CD4-positive, alpha-beta T cell treated with Interleukin-17A for 4 hours (primary cell): Measurements from ENCODE around the gene BRD4.

Experiments
- DNase-seq: peaks from one replicate; pipeline ENCODE4 v3.0.0-alpha.2; 2020; ENCODE audit warnings: mixed read lengths

The BRD4 gene

GRCh38 chr19:15288146-15288963, 44.0 kb downstream of the BRD4 start:
- DNase-seq = peak; percentile 22

GRCh38 chr19:15287496-15287895, 44.8 kb downstream of the BRD4 start:
- no peak for DNase-seq

- no peak for DNase-seq
Measured at GRCh38 chr19:15286688-15287365, 45.5 kb downstream of the BRD4 start.

DNA sequence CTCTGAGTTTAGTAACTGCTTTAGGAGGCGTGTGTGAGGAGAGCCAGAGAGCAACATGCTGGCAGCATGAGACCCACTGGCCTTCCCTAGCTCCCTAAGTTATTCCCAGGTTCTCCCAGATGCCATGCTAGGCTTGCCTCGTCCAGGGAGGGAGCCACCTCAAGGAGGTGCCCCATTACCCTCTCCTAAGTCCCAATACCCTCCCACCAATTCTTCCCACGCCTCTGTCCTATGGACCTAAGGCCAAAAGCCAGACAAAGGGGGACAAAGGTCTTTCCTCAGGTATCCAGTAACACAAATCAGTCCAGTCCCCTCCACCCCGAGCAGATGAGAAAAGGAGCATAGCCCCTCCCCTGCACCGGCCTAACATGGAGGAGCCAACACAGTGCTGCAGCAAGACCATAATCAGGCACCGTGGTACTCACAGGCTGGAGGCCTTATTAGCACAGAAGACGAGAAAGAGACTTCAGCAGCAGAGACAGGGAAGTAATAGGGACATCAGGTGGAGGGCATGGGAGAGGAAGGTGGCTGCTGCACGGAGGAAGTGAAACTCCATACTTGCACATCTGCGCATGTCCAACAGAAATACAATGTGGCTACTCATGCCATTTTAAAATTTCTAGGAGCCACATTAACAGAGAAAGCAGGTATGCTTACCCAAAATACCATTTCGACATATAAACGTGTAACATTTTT, 46.3 kb downstream of the BRD4 start:
- no peak for DNase-seq

DNA sequence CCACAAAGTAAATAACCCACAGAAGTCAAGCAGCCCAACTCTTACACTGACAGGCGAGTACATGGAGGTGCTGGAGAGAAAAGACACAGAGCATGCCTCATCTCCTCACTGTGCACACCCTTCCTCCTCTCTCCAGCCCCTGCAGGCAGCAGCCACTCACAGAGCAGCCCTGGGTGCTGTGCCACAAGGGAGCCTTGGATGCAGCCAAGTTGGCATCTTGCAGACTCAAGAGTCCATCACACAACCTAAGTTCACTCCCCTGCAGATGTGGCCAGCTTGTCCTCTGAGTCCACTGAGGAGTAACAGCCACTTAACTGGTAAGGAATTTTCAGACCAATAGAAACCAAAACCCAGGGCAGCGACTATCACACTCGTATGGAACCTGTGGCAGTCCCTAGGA, 47.4 kb downstream of the BRD4 start:
- DNase-seq = no peak

DNA sequence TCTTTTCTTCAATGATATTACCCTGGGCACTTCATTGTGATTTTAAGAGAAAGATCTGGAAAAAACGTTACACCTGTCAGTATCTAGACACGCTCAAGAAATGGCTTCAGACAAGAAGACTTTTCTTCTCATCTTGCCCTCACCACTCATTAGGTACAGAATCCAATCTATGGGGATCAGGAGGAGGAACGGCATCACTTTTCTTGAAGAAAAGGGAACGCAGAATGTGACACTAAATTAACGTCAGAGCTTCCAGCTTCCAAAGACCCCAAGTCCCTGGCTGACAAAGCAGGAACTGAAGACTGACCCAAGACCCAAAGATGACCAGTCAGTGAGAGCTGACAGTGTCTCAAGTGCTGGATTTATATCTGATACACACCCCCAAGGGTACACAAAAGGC, 48.2 kb downstream of the BRD4 start:
- no peak for DNase-seq

DNA sequence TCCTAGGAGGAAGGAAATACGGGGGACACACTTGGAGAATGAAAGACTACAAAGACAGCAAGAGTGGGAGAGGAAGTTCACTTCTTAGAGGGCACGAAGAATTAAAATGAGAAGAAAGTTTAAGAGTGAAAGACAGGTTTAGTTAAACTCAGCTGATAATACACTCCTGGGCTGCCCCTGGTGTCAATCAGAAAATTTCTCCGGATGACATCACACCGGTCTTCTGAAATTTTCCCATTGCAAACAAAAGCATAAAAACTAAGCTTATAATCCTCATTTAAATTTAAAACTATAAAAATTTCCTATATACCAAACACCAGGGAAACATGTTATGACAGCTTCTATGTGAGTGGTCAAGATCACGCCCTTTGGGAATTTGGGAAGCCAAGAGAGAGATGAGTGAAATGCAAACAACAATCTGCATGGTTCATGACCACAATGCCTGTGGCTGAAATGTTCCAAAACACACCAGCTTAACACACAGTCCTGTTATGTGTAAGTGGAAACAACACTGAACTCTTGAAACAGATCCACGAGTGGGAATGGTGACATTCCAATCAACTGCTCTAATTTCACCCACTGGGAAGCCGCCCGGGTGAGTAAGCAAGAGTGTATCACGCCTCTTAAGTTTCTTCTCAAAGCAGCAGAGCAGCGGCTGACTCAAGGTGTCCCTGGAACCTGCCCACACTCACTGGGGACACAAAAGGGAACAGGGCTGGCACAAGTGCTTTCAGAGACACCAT, 49.0 kb downstream of the BRD4 start:
- peak; percentile 26 for DNase-seq

- DNase-seq = no peak
Measured at GRCh38 chr19:15282311-15282705, 50.0 kb downstream of the BRD4 start.

DNA sequence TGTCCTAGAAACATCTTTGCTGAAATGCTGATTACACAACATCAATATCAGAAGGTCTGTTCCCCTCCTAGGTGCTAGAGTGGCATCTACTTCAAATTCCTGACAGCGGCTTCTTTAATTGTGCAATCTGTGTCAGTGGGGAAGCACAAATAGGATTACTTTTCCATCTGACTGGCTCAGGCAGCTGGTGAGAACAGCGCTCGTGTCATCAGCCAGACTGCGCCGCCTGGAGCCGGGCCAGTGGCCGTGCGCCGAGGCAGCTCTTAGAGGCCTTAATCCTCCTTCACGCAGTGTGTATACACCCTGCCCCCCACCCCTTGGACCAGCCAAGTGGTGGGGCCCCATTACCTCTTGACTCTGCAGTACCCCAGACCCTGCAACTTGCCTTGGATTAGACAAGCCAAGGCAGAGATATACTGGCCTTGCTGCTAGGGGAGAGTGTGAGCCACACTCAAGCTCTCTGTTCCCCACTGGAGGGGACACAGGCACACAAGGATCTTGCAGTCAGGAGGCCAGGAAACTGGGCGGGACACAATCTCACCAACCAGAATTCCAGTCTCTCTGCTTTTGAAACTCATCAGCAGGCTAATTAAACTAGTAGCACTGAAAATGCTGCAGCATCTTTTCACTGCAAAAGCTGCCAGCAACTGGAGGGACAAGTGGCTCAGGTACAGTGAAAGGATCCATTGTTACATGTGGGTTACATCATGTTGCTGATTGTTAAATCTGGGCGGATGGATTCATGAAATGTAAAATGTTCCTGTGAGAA, 51.2 kb downstream of the BRD4 start:
- no peak for DNase-seq

DNA sequence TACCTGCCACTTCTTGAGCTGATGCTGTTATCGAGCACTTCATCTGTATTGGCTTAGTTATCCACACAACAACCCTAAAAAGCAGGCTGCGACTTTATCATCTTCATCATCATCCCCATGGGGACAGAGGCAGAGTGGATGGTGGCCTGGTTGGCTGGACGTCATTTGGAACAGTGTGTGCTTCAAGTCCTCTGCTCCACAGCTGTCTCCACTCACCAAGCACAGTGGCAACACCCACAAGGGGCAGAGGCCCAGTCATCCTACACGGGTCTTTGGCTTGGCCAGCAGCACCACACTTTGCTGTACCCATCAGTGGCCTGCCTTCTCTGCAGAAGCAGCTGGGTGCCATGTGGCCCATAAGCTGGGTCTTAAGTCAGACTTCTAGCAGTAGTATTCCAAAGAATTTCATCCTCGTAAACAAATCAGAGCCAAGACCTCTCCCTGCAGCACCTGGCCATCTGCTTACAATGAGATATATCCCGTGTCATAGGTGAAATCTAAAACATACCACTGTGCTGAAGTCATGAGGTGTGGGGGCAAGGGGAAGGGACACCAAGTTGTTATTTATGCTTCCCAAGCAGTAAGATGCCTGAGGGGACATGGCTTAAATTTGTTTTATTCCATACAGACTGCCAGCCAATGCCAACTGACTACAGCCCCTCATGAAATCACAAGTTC, 52.2 kb downstream of the BRD4 start:
- no peak for DNase-seq

DNA sequence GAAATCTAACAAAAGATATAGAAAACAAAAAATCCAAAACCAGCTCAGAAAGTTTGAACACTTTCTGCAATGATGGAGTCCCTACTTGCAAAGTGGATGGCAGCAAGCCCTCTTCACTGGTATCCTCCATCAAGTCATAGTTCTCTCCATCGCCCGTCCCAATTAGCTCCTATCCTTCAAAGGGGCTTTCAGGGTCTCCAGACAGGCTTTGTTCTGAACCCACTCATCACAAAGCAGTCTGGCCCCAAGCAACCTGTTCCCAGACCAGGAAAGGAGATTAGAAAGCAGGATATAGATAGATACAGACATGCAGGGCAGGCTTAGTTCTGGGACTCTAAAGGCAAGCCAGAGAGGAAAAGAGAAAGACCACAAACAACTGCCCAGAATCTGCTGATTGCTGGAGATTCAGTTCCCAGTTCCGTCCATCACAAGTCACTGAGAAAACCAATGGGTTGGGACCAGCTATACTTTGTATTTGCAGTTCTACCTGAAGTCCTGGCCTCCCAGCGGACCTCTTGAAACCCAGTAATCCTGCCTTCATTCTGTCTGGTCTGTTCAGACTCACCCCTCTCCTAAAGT, 52.9 kb downstream of the BRD4 start:
- no peak for DNase-seq

- DNase-seq = no peak
Measured at GRCh38 chr19:15276620-15277215, 55.6 kb downstream of the BRD4 start.

GRCh38 chr19:15274477-15274876, 57.9 kb downstream of the BRD4 start:
- DNase-seq = no peak

GRCh38 chr19:15269806-15270205, 62.5 kb downstream of the BRD4 start:
- no peak for DNase-seq

DNA sequence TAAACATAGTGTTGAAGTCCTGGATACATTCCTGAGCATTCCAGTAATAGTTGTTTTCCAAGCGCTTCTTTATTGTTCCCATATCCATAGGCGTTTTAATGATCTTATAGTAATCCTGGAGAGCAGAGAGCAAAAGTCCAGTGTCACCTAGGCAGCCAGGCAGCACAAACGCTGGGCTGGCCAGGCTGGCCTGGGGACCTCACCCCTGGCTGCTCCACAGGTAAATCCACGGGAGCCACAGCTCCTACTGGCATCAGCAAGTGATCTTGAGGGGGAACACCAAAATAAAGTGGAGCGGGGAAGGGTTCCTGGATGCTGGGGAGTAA, 63.4 kb downstream of the BRD4 start:
- no peak for DNase-seq

- DNase-seq = no peak
Measured at GRCh38 chr19:15268192-15268927, 64.0 kb downstream of the BRD4 start.

GRCh38 chr19:15266683-15267082, 65.7 kb downstream of the BRD4 start:
- no peak for DNase-seq

GRCh38 chr19:15265850-15266248, 66.5 kb downstream of the BRD4 start:
- DNase-seq = no peak

- DNase-seq = no peak
Measured at GRCh38 chr19:15265214-15265849, 67.0 kb downstream of the BRD4 start.

DNA sequence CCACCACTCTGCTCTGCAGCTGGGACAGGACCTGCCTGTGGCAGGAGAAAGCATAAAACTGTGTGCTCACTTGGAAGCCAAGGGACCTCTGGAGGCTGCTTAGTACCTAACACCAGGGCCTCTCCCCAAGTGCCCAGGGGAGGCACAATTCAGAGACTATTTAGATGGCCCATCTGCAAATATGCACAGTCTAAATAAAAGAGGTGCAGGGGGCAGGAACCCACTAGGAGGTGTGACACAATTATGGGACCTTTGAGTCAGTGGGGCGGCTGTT, 67.5 kb downstream of the BRD4 start:
- DNase-seq = no peak
